HG02870 (cell line): ENCODE results near the gene TNS4.

Source experiments
- ATAC-seq: cut with Tn5 transposase; IDR thresholded peaks from one replicate; pipeline ENCODE4 v1.9.1; 2021; ENCODE audit warnings: mild to moderate bottlenecking, moderate library complexity; ENCODE audit not compliant: unreplicated experiment

Gene TNS4

GRCh38 chr17:40535924-40536294 lies 34.5 kb upstream of the TNS4 start:
- no peak for ATAC-seq

GRCh38 chr17:40535438-40535837 lies 34.0 kb upstream of the TNS4 start:
- ATAC-seq: no peak

GRCh38 chr17:40534371-40535189 lies 33.2 kb upstream of the TNS4 start:
- no peak for ATAC-seq

GRCh38 chr17:40533896-40534295 lies 32.5 kb upstream of the TNS4 start:
- ATAC-seq: no peak

GRCh38 chr17:40532520-40533253 lies 31.3 kb upstream of the TNS4 start:
- no peak for ATAC-seq

GRCh38 chr17:40531051-40531991 lies 29.9 kb upstream of the TNS4 start:
- ATAC-seq: no peak

- ATAC-seq: no peak
Observed at GRCh38 chr17:40530531-40530994, 29.1 kb upstream of the TNS4 start.

- no peak for ATAC-seq
Observed at GRCh38 chr17:40529991-40530390, 28.6 kb upstream of the TNS4 start.

- no peak for ATAC-seq
Observed at GRCh38 chr17:40528692-40529417, 27.4 kb upstream of the TNS4 start.

- no peak for ATAC-seq
Observed at GRCh38 chr17:40526668-40527067, 25.2 kb upstream of the TNS4 start.

GRCh38 chr17:40525294-40525693 lies 23.9 kb upstream of the TNS4 start:
- ATAC-seq: no peak

GRCh38 chr17:40524243-40524965 lies 23.0 kb upstream of the TNS4 start:
- no peak for ATAC-seq

GRCh38 chr17:40522961-40523310 lies 21.5 kb upstream of the TNS4 start:
- no peak for ATAC-seq

GRCh38 chr17:40522250-40522960 lies 21.0 kb upstream of the TNS4 start:
- ATAC-seq: no peak

- ATAC-seq: no peak
Observed at GRCh38 chr17:40520991-40521453, 19.6 kb upstream of the TNS4 start.

- ATAC-seq: no peak
Observed at GRCh38 chr17:40519089-40519775, 17.8 kb upstream of the TNS4 start.

GRCh38 chr17:40518401-40519088 lies 17.1 kb upstream of the TNS4 start:
- no peak for ATAC-seq

- no peak for ATAC-seq
Observed at GRCh38 chr17:40517981-40518380, 16.6 kb upstream of the TNS4 start.
